Measurements from ENCODE around the gene IFFO2. TPM values are rescaled to one million over a fixed set of nuclear protein-coding genes. Genes with fewer than 3 reads are reported as not detected.

IFFO2 gene
- total RNA-seq, 1 donor from 2014 or later: 39.6 TPM

- no peak overlapping the region for H2AFZ ChIP-seq (ENCODE audit: low read depth, low read length)
- peaks cover 4% of the 10 kb centered on the region for H3K4me1 ChIP-seq (ENCODE audit: insufficient read depth, low read length)
- H3K9ac ChIP-seq (ENCODE audit: low read length): no peak overlapping the region
- FAIRE-seq: no peak
- no peak for TF ChIP-seq EZH2 (IDR thresholded peaks at IDR 0.05; ENCODE audit: insufficient read depth, low read length)
- no peak for TF ChIP-seq CTCF (IDR thresholded peaks at IDR 0.05; ENCODE audit: insufficient read depth, low read depth, low read length)
- H3K36me3 ChIP-seq (ENCODE audit: insufficient read depth, low read length): no peaks in the 10 kb centered on the region
- H3K27ac ChIP-seq (ENCODE audit: low read depth, low read length): no peak overlapping the region
- peaks cover 2% of the 10 kb centered on the region for H3K9me3 Mint-ChIP-seq (ENCODE audit: unreplicated experiment)
- H3K27me3 ChIP-seq (ENCODE audit: insufficient read depth, low read length): no peaks in the 10 kb centered on the region
- no peak overlapping the region for H3K4me3 Mint-ChIP-seq (ENCODE audit: unreplicated experiment)
- no peaks in the 10 kb centered on the region for H3K79me2 ChIP-seq (ENCODE audit: insufficient read depth, low read length)
- peaks cover 8% of the 10 kb centered on the region for H3K27me3 Mint-ChIP-seq (ENCODE audit: low read depth, unreplicated experiment)
- H3K4me2 ChIP-seq (ENCODE audit: low read length): no peak overlapping the region
- no peaks in the 10 kb centered on the region for H3K9me3 ChIP-seq (ENCODE audit: insufficient read depth, low read depth, low read length)
- peaks cover 6% of the 10 kb centered on the region for H4K20me1 ChIP-seq (ENCODE audit: insufficient read depth, low read length)
- no peak overlapping the region for H3K27ac Mint-ChIP-seq (ENCODE audit: unreplicated experiment)
- H3K4me3 ChIP-seq (ENCODE audit: insufficient read depth, low read depth, low read length): no peak overlapping the region
- no peak for DNase-seq (ENCODE audit: low read depth)
- H3K36me3 Mint-ChIP-seq (ENCODE audit: low read depth, unreplicated experiment): peaks cover 19% of the 10 kb centered on the region
- peaks cover 3% of the 10 kb centered on the region for H3K4me1 Mint-ChIP-seq (ENCODE audit: low read depth, unreplicated experiment)
Observed at GRCh38 chr1:18879791-18880309, 76.6 kb downstream of the IFFO2 start.

- no peak overlapping the region for H3K4me2 ChIP-seq (ENCODE audit: low read length)
- H3K9me3 ChIP-seq (ENCODE audit: insufficient read depth, low read depth, low read length): no peaks in the 10 kb centered on the region
- no peaks in the 10 kb centered on the region for H3K36me3 ChIP-seq (ENCODE audit: insufficient read depth, low read length)
- Mint-ChIP-seq H3K27me3 (ENCODE audit: low read depth, unreplicated experiment) (peaks cover 4% of the 10 kb centered on the region), H3K4me3 (ENCODE audit: unreplicated experiment) (no peak overlapping the region), H3K36me3 (ENCODE audit: low read depth, unreplicated experiment) (peaks cover 15% of the 10 kb centered on the region), H3K27ac (ENCODE audit: unreplicated experiment) (no peak overlapping the region), H3K4me1 (ENCODE audit: low read depth, unreplicated experiment) (no peaks in the 10 kb centered on the region), H3K9me3 (ENCODE audit: unreplicated experiment) (no peaks in the 10 kb centered on the region)
- no peak overlapping the region for H2AFZ ChIP-seq (ENCODE audit: low read depth, low read length)
- TF ChIP-seq EZH2 (IDR thresholded peaks at IDR 0.05; ENCODE audit: insufficient read depth, low read length) (no peak), CTCF (IDR thresholded peaks at IDR 0.05; ENCODE audit: insufficient read depth, low read depth, low read length) (no peak)
- no peak overlapping the region for H3K4me3 ChIP-seq (ENCODE audit: insufficient read depth, low read depth, low read length)
- H3K79me2 ChIP-seq (ENCODE audit: insufficient read depth, low read length): no peaks in the 10 kb centered on the region
- no peak overlapping the region for H3K27ac ChIP-seq (ENCODE audit: low read depth, low read length)
- H3K9ac ChIP-seq (ENCODE audit: low read length): no peak overlapping the region
- no peaks in the 10 kb centered on the region for H3K27me3 ChIP-seq (ENCODE audit: insufficient read depth, low read length)
- H4K20me1 ChIP-seq (ENCODE audit: insufficient read depth, low read length): peaks cover 6% of the 10 kb centered on the region
- peaks cover 4% of the 10 kb centered on the region for H3K4me1 ChIP-seq (ENCODE audit: insufficient read depth, low read length)
- DNase-seq (ENCODE audit: low read depth) (no peak), FAIRE-seq (no peak)
Observed at GRCh38 chr1:18879215-18879790, 77.2 kb downstream of the IFFO2 start.

GRCh38 chr1:18878538-18879214 lies 77.8 kb downstream of the IFFO2 start:
- Histone ChIP-seq H3K27me3 (ENCODE audit: insufficient read depth, low read length) (no peaks in the 10 kb centered on the region), H3K4me1 (ENCODE audit: insufficient read depth, low read length) (peaks cover under 1% of the 10 kb centered on the region), H3K9ac (ENCODE audit: low read length) (no peak overlapping the region), H4K20me1 (ENCODE audit: insufficient read depth, low read length) (peaks cover 5% of the 10 kb centered on the region), H3K79me2 (ENCODE audit: insufficient read depth, low read length) (no peaks in the 10 kb centered on the region), H3K4me3 (ENCODE audit: insufficient read depth, low read depth, low read length) (no peak overlapping the region), H3K4me2 (ENCODE audit: low read length) (no peak overlapping the region), H3K9me3 (ENCODE audit: insufficient read depth, low read depth, low read length) (no peaks in the 10 kb centered on the region), H2AFZ (ENCODE audit: low read depth, low read length) (no peak overlapping the region), H3K36me3 (ENCODE audit: insufficient read depth, low read length) (no peaks in the 10 kb centered on the region), H3K27ac (ENCODE audit: low read depth, low read length) (no peak overlapping the region)
- Mint-ChIP-seq H3K27ac (ENCODE audit: unreplicated experiment) (no peak overlapping the region), H3K27me3 (ENCODE audit: low read depth, unreplicated experiment) (peaks cover 4% of the 10 kb centered on the region), H3K9me3 (ENCODE audit: unreplicated experiment) (no peaks in the 10 kb centered on the region), H3K36me3 (ENCODE audit: low read depth, unreplicated experiment) (peaks cover 15% of the 10 kb centered on the region), H3K4me1 (ENCODE audit: low read depth, unreplicated experiment) (no peaks in the 10 kb centered on the region), H3K4me3 (ENCODE audit: unreplicated experiment) (no peak overlapping the region)
- TF ChIP-seq CTCF (IDR thresholded peaks at IDR 0.05; ENCODE audit: insufficient read depth, low read depth, low read length) (no peak), EZH2 (IDR thresholded peaks at IDR 0.05; ENCODE audit: insufficient read depth, low read length) (no peak)
- FAIRE-seq (no peak), DNase-seq (ENCODE audit: low read depth) (no peak)

Measured in astrocyte (in vitro differentiated cells and primary cell).